Measurements from ENCODE around the gene SRGAP2.
"Not testable (repeated sequence)": the region's sequence is repeated elsewhere in the genome, so short reads cannot be mapped to it uniquely, and the experiment has no call there.

GRCh38 chr1:206175459-206176113, 27.8 kb upstream of the SRGAP2 start:
- not testable (repeated sequence) for TF ChIP-seq EZH2 (IDR thresholded peaks at IDR 0.05; ENCODE audit: insufficient read depth, poor library complexity, severe bottlenecking); EZH2phosphoT487 (IDR thresholded peaks at IDR 0.05; ENCODE audit: insufficient read depth, low read depth)

Data from GM23248 (cell line).